GM12864 (cell line): ENCODE results near the gene MGAT5.

Experiments
- DNase-seq: peaks from one replicate; pipeline ENCODE4 v3.0.0-alpha.2; 2011; ENCODE audit warnings: low read depth
- H3K4me3 ChIP-seq: 2 replicates; pipeline ENCODE4 v1.5.1; 2011; ENCODE audit warnings: mild to moderate bottlenecking, low read depth, low read length, control low read depth
- TF ChIP-seq, protein P1 (sequence below): IDR thresholded peaks from 2 replicates; pipeline ENCODE4 v1.5.1; 2011; ENCODE audit warnings: low read depth, mild to moderate bottlenecking, moderate library complexity, low read length, control low read depth, inconsistent platforms; ENCODE audit errors: missing control alignments

MGAT5 gene

GRCh38 chr2:134234535-134234934 is 19.3 kb upstream of the MGAT5 start:
- H3K4me3 ChIP-seq, result no peak overlapping the region
- TF ChIP-seq, protein P1, sequence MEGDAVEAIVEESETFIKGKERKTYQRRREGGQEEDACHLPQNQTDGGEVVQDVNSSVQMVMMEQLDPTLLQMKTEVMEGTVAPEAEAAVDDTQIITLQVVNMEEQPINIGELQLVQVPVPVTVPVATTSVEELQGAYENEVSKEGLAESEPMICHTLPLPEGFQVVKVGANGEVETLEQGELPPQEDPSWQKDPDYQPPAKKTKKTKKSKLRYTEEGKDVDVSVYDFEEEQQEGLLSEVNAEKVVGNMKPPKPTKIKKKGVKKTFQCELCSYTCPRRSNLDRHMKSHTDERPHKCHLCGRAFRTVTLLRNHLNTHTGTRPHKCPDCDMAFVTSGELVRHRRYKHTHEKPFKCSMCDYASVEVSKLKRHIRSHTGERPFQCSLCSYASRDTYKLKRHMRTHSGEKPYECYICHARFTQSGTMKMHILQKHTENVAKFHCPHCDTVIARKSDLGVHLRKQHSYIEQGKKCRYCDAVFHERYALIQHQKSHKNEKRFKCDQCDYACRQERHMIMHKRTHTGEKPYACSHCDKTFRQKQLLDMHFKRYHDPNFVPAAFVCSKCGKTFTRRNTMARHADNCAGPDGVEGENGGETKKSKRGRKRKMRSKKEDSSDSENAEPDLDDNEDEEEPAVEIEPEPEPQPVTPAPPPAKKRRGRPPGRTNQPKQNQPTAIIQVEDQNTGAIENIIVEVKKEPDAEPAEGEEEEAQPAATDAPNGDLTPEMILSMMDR, result no peak
- DNase-seq, result no peak

DNA sequence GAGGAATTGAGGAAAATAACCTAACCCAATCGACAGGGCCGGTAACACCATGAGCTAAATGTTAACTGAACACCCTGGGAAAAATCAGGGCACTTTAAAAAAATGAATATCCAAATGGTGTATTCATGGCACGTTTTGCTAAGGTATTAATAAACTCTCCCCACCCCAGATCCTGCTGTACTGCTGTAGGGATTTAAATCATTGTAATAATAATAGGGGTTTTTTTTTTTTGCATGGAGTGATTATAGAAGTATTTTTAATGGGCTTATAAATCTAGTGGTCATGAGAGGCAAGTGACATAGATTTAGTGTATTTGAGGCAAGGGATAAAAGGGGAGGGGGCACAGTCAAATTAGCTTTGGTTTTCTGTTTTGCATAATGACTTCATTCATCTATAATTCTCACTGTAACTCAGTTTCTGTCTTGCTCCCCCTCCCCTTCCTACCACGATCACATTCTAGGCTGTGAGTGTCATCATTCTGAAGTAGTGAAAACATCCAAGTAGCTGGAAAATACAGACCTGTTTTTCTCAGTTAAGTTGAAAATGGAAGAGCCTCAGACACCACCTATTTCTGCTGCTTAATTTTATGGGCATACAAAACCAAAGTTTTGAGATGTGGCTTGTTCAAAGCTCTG is 18.2 kb upstream of the MGAT5 start:
- H3K4me3 ChIP-seq, result no peak overlapping the region
- TF ChIP-seq, protein P1, result no peak
- DNase-seq, result no peak

DNA sequence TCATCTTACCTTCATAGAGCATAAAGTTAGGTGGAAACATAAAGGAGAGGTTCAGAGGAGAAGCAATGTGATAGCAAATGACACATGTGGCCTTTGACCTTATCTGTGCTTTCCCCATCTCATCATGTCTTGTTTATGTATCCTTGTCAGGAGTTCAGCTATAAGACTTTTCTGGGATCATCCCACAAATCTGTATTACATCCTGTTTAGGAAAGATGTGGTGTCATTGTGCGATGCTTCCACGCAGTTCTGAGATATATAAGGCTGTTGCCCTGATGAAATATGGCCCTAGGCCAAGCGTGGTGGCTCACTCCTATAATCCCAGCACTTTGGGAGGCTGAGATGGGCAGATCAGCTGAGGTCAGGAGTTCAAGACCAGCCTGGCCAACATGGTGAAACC is 15.5 kb upstream of the MGAT5 start:
- TF ChIP-seq, protein P1, result no peak
- no peak for DNase-seq
- no peak overlapping the region for H3K4me3 ChIP-seq

- TF ChIP-seq, protein P1, result no peak
- H3K4me3 ChIP-seq, result no peak overlapping the region
- DNase-seq, result no peak
Observed at GRCh38 chr2:134240061-134240460, 13.8 kb upstream of the MGAT5 start.

DNA sequence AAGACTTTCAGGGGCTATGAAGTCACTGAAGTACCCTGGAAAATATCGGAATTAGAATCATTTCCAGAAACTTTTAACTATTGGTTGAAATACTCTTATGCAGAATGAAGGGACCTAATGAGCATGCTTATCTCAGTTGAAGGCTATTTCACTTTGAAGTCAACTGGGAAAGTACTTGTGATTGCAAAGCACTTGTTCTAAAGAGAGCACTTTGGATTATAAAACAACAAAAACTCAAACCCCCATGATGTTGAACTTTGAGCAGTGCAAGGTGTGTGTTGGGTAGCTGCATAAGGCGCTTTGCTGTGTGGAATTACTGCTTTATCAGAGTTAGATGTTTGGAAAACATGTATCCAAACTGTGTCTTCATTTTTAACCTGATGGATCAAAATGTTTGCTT is 12.0 kb upstream of the MGAT5 start:
- DNase-seq, result no peak
- TF ChIP-seq, protein P1, result no peak
- H3K4me3 ChIP-seq, result no peak overlapping the region

DNA sequence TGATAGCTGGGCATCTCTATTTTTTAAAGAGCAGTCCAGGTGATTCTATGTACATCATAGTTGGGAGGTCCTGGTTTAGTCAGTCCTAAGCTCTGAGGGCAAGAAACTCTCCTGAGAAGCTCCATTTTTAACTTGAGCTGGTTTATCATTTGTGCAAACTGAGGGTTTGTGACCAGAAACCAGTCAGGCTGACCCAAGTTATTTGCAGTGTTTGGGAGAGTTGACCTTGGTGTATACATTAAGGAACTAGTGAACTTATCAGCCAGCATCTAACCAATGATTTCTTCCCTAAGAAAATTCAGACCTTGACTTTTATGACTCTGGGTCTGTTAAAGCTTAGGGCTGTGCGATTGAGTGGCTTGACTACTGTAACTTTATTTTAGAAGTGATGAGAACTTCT is 10.6 kb upstream of the MGAT5 start:
- no peak for DNase-seq
- no peak overlapping the region for H3K4me3 ChIP-seq
- TF ChIP-seq, protein P1, result no peak

- no peak overlapping the region for H3K4me3 ChIP-seq
- no peak for DNase-seq
Observed at GRCh38 chr2:134244086-134244485, 9.8 kb upstream of the MGAT5 start.

More at GRCh38 chr2:134244086-134244485, 9.8 kb upstream of the MGAT5 start:
- TF ChIP-seq, protein P1, result no peak
